ENCODE data around the gene NGLY1.

The NGLY1 gene

GRCh38 chr3:25782938-25783660 lies at the start of gene NGLY1:
NGLY1 (minus strand) TSS chr3:25783443; CDS start chr3:25783390, 53 bp downstream.
- Histone ChIP-seq H3K27ac (ENCODE audit: low read length) (peak within 1 kb of the TSS; percentile 44), H3K36me3 (ENCODE audit: control insufficient read depth in 1 of 2, insufficient read depth in 2 of 2, low read length in 2 of 2) (peaks cover 0 to 3% of the 10 kb centered on the region in 2 donors), H3K4me1 (ENCODE audit: control insufficient read depth in 1 of 2, insufficient read depth in 2 of 2, low read length in 2 of 2) (peaks cover 0 to 16% of the 10 kb centered on the region in 2 donors), H3K9me3 (ENCODE audit: control insufficient read depth in 1 of 2, low read length in 2 of 2) (no peaks in the 10 kb centered on the region), H3K27me3 (ENCODE audit: low read depth, low read length) (no peaks in the 10 kb centered on the region), H3K4me3 (ENCODE audit: low read depth in 1 of 2, low read length in 2 of 2) (peak within 1 kb of the TSS; percentile 83 to 91)

- Histone ChIP-seq H3K9me3 (ENCODE audit: control insufficient read depth in 1 of 2, low read length in 2 of 2) (no peaks in the 10 kb centered on the region), H3K4me3 (ENCODE audit: low read depth in 1 of 2, low read length in 2 of 2) (no peak overlapping the region), H3K36me3 (ENCODE audit: control insufficient read depth in 1 of 2, insufficient read depth in 2 of 2, low read length in 2 of 2) (no peaks in the 10 kb centered on the region), H3K4me1 (ENCODE audit: control insufficient read depth in 1 of 2, insufficient read depth in 2 of 2, low read length in 2 of 2) (no peaks in the 10 kb centered on the region), H3K27me3 (ENCODE audit: low read depth, low read length) (no peaks in the 10 kb centered on the region), H3K27ac (ENCODE audit: low read length) (no peak overlapping the region)
Observed at GRCh38 chr3:25831578-25831977, 48.3 kb upstream of the NGLY1 start.

- H3K36me3 ChIP-seq (ENCODE audit: control insufficient read depth in 1 of 2, insufficient read depth in 2 of 2, low read length in 2 of 2), result no peaks in the 10 kb centered on the region
- H3K27me3 ChIP-seq (ENCODE audit: low read depth, low read length), result no peaks in the 10 kb centered on the region
- H3K9me3 ChIP-seq (ENCODE audit: control insufficient read depth in 1 of 2, low read length in 2 of 2), result no peaks in the 10 kb centered on the region
- H3K27ac ChIP-seq (ENCODE audit: low read length), result no peak overlapping the region
- no peak overlapping the region for H3K4me3 ChIP-seq (ENCODE audit: low read depth in 1 of 2, low read length in 2 of 2)
- no peaks in the 10 kb centered on the region for H3K4me1 ChIP-seq (ENCODE audit: control insufficient read depth in 1 of 2, insufficient read depth in 2 of 2, low read length in 2 of 2)
Observed at GRCh38 chr3:25830373-25831280, 47.4 kb upstream of the NGLY1 start.

GRCh38 chr3:25826510-25826909 lies 43.3 kb upstream of the NGLY1 start:
- Histone ChIP-seq H3K4me3 (ENCODE audit: low read depth in 1 of 2, low read length in 2 of 2) (no peak overlapping the region), H3K4me1 (ENCODE audit: control insufficient read depth in 1 of 2, insufficient read depth in 2 of 2, low read length in 2 of 2) (no peaks in the 10 kb centered on the region), H3K27me3 (ENCODE audit: low read depth, low read length) (no peaks in the 10 kb centered on the region), H3K36me3 (ENCODE audit: control insufficient read depth in 1 of 2, insufficient read depth in 2 of 2, low read length in 2 of 2) (no peaks in the 10 kb centered on the region), H3K27ac (ENCODE audit: low read length) (no peak overlapping the region), H3K9me3 (ENCODE audit: control insufficient read depth in 1 of 2, low read length in 2 of 2) (no peaks in the 10 kb centered on the region)

- no peaks in the 10 kb centered on the region for H3K27me3 ChIP-seq (ENCODE audit: low read depth, low read length)
Observed at GRCh38 chr3:25823314-25823713, 40.1 kb upstream of the NGLY1 start.

GRCh38 chr3:25821746-25822573 lies 38.7 kb upstream of the NGLY1 start:
- no peaks in the 10 kb centered on the region for H3K4me1 ChIP-seq (ENCODE audit: control insufficient read depth in 1 of 2, insufficient read depth in 2 of 2, low read length in 2 of 2)
- H3K36me3 ChIP-seq (ENCODE audit: control insufficient read depth in 1 of 2, insufficient read depth in 2 of 2, low read length in 2 of 2), result no peaks in the 10 kb centered on the region
- H3K9me3 ChIP-seq (ENCODE audit: control insufficient read depth in 1 of 2, low read length in 2 of 2), result no peaks in the 10 kb centered on the region
- H3K27ac ChIP-seq (ENCODE audit: low read length), result no peak overlapping the region
- H3K27me3 ChIP-seq (ENCODE audit: low read depth, low read length), result no peaks in the 10 kb centered on the region
- no peak overlapping the region for H3K4me3 ChIP-seq (ENCODE audit: low read depth in 1 of 2, low read length in 2 of 2)

More at GRCh38 chr3:25823314-25823713, 40.1 kb upstream of the NGLY1 start:
- no peak overlapping the region for H3K27ac ChIP-seq (ENCODE audit: low read length)
- no peaks in the 10 kb centered on the region for H3K36me3 ChIP-seq (ENCODE audit: control insufficient read depth in 1 of 2, insufficient read depth in 2 of 2, low read length in 2 of 2)
- no peak overlapping the region for H3K4me3 ChIP-seq (ENCODE audit: low read depth in 1 of 2, low read length in 2 of 2)
- H3K4me1 ChIP-seq (ENCODE audit: control insufficient read depth in 1 of 2, insufficient read depth in 2 of 2, low read length in 2 of 2), result no peaks in the 10 kb centered on the region
- no peaks in the 10 kb centered on the region for H3K9me3 ChIP-seq (ENCODE audit: control insufficient read depth in 1 of 2, low read length in 2 of 2)

- Histone ChIP-seq H3K9me3 (ENCODE audit: control insufficient read depth in 1 of 2, low read length in 2 of 2) (no peaks in the 10 kb centered on the region), H3K27ac (ENCODE audit: low read length) (no peak overlapping the region), H3K4me3 (ENCODE audit: low read depth in 1 of 2, low read length in 2 of 2) (no peak overlapping the region), H3K36me3 (ENCODE audit: control insufficient read depth in 1 of 2, insufficient read depth in 2 of 2, low read length in 2 of 2) (no peaks in the 10 kb centered on the region), H3K4me1 (ENCODE audit: control insufficient read depth in 1 of 2, insufficient read depth in 2 of 2, low read length in 2 of 2) (no peaks in the 10 kb centered on the region), H3K27me3 (ENCODE audit: low read depth, low read length) (no peaks in the 10 kb centered on the region)
Observed at GRCh38 chr3:25820816-25821486, 37.7 kb upstream of the NGLY1 start.

GRCh38 chr3:25820366-25820765 lies 37.1 kb upstream of the NGLY1 start:
- no peaks in the 10 kb centered on the region for H3K4me1 ChIP-seq (ENCODE audit: control insufficient read depth in 1 of 2, insufficient read depth in 2 of 2, low read length in 2 of 2)
- no peak overlapping the region for H3K27ac ChIP-seq (ENCODE audit: low read length)
- no peaks in the 10 kb centered on the region for H3K27me3 ChIP-seq (ENCODE audit: low read depth, low read length)
- H3K4me3 ChIP-seq (ENCODE audit: low read depth in 1 of 2, low read length in 2 of 2), result no peak overlapping the region
- no peaks in the 10 kb centered on the region for H3K9me3 ChIP-seq (ENCODE audit: control insufficient read depth in 1 of 2, low read length in 2 of 2)
- no peaks in the 10 kb centered on the region for H3K36me3 ChIP-seq (ENCODE audit: control insufficient read depth in 1 of 2, insufficient read depth in 2 of 2, low read length in 2 of 2)

GRCh38 chr3:25818335-25818734 lies 35.1 kb upstream of the NGLY1 start:
- Histone ChIP-seq H3K4me1 (ENCODE audit: control insufficient read depth in 1 of 2, insufficient read depth in 2 of 2, low read length in 2 of 2) (no peaks in the 10 kb centered on the region), H3K9me3 (ENCODE audit: control insufficient read depth in 1 of 2, low read length in 2 of 2) (no peaks in the 10 kb centered on the region), H3K36me3 (ENCODE audit: control insufficient read depth in 1 of 2, insufficient read depth in 2 of 2, low read length in 2 of 2) (no peaks in the 10 kb centered on the region), H3K27ac (ENCODE audit: low read length) (no peak overlapping the region), H3K4me3 (ENCODE audit: low read depth in 1 of 2, low read length in 2 of 2) (no peak overlapping the region), H3K27me3 (ENCODE audit: low read depth, low read length) (no peaks in the 10 kb centered on the region)

- Histone ChIP-seq H3K9me3 (ENCODE audit: control insufficient read depth in 1 of 2, low read length in 2 of 2) (no peaks in the 10 kb centered on the region), H3K4me1 (ENCODE audit: control insufficient read depth in 1 of 2, insufficient read depth in 2 of 2, low read length in 2 of 2) (no peaks in the 10 kb centered on the region), H3K36me3 (ENCODE audit: control insufficient read depth in 1 of 2, insufficient read depth in 2 of 2, low read length in 2 of 2) (no peaks in the 10 kb centered on the region), H3K27me3 (ENCODE audit: low read depth, low read length) (no peaks in the 10 kb centered on the region), H3K4me3 (ENCODE audit: low read depth in 1 of 2, low read length in 2 of 2) (no peak overlapping the region), H3K27ac (ENCODE audit: low read length) (no peak overlapping the region)
Observed at GRCh38 chr3:25817638-25818037, 34.4 kb upstream of the NGLY1 start.

Measured in muscle layer of duodenum (tissue), 2 donors.